GM23248 (cell line): Measurements from ENCODE around the gene TAOK3. TPM values are rescaled to one million over a fixed set of nuclear protein-coding genes. Genes with fewer than 3 reads are reported as not detected.
A peak's percentile ranks its signal among the peaks of the same experiment; 100 is the strongest.

Source experiments
- DNase-seq: peaks from one replicate; pipeline ENCODE4 v3.0.0-alpha.2; 2015
- H2AFZ ChIP-seq: fragments of 200-600 bp; sonication (generic); 2 replicates; pipeline ENCODE4 v1.6.1; 2016; ENCODE audit warnings: antibody characterized with exemption
- H3F3A ChIP-seq: fragments of 200-600 bp; sonication (generic); 2 replicates; pipeline ENCODE4 v1.6.1; 2016; ENCODE audit warnings: mild to moderate bottlenecking, antibody characterized with exemption, mixed run types; ENCODE audit not compliant: insufficient read depth
- H3K27ac ChIP-seq: fragments of 200-600 bp; sonication (generic); 2 replicates; pipeline ENCODE4 v1.5.1; 2016; ENCODE audit warnings: mild to moderate bottlenecking
- H3K27me3 ChIP-seq: fragments of 200-600 bp; sonication (generic); replicated peaks from 2 replicates; pipeline ENCODE4 v1.6.1; 2016; ENCODE audit warnings: mild to moderate bottlenecking; ENCODE audit not compliant: insufficient read depth
- H3K36me3 ChIP-seq: fragments of 200-600 bp; sonication (generic); 2 replicates; pipeline ENCODE4 v1.6.1; 2016; ENCODE audit warnings: low read depth, mild to moderate bottlenecking
- H3K4me1 ChIP-seq: fragments of 200-600 bp; sonication (generic); 2 replicates; pipeline ENCODE4 v1.6.1; 2016; ENCODE audit warnings: mild to moderate bottlenecking; ENCODE audit not compliant: insufficient read depth
- H3K4me2 ChIP-seq: fragments of 200-600 bp; sonication (generic); one replicate; pipeline ENCODE4 v1.6.1; 2016; ENCODE audit warnings: mild to moderate bottlenecking; ENCODE audit not compliant: unreplicated experiment
- H3K4me3 ChIP-seq: fragments of 200-600 bp; sonication (generic); 2 replicates; pipeline ENCODE4 v1.5.1; 2016; ENCODE audit warnings: mild to moderate bottlenecking
- H3K79me2 ChIP-seq: fragments of 200-600 bp; sonication (generic); 2 replicates; pipeline ENCODE4 v1.6.1; 2016; ENCODE audit warnings: mild to moderate bottlenecking; ENCODE audit not compliant: insufficient read depth
- H3K9ac ChIP-seq: fragments of 200-600 bp; sonication (generic); 2 replicates; pipeline ENCODE4 v1.6.1; 2016; ENCODE audit warnings: mild to moderate bottlenecking
- H3K9me2 ChIP-seq: fragments of 200-600 bp; sonication (generic); 2 replicates; pipeline ENCODE4 v1.6.1; 2016; ENCODE audit warnings: mixed run types, mild to moderate bottlenecking, moderate library complexity; ENCODE audit not compliant: insufficient read depth
- H3K9me3 ChIP-seq: fragments of 200-600 bp; sonication (generic); one replicate; pipeline ENCODE4 v1.6.1; 2017; ENCODE audit warnings: low read depth
- H4K20me1 ChIP-seq: fragments of 200-600 bp; sonication (generic); 2 replicates; pipeline ENCODE4 v1.6.0; 2016; ENCODE audit not compliant: insufficient read depth
- EZH2 ChIP-seq: fragments of 200-600 bp; sonication (generic); IDR thresholded peaks from 2 replicates; pipeline ENCODE4 v1.6.1; 2018; ENCODE audit warnings: antibody characterized with exemption, mild to moderate bottlenecking; ENCODE audit not compliant: insufficient read depth, poor library complexity, severe bottlenecking
- EZH2phosphoT487 ChIP-seq: fragments of 200-600 bp; sonication (generic); IDR thresholded peaks from 2 replicates; pipeline ENCODE4 v1.6.1; 2018; ENCODE audit warnings: antibody characterized with exemption, moderate library complexity, mild to moderate bottlenecking, low read depth; ENCODE audit not compliant: insufficient read depth
- WGBS, 2 experiments: methylation state at CpG; one replicate each; pipeline ENCODE4 v1.1.6; 2015 to 2017; ENCODE audit warnings: low lambda C conversion rate in 2 of 2, low coverage in 1 of 2; ENCODE audit errors: missing lambda C conversion rate in 2 of 2; 5-methylcytosine and 5-hydroxymethylcytosine counted together
- in situ Hi-C: fragments of 300-500 bp; cut with MboI; formaldehyde crosslinking; loops from 2 replicates; pipeline ENCODE4 v1.15.0; 2020
- polyA plus RNA-seq: library from polyadenylated mRNA; unstranded; fragments of >200 nt; fragmentation: Nextera tagmentation; extraction: Ambion mirVana; gene quantifications from 2 replicates; pipeline ENCODE4 v1.2.1, GENCODE V29; 2016
- total RNA-seq: library from RNA; depleted of rRNA; stranded (reverse); fragments of >200 nt; shearing (Covaris generic); gene quantifications from 2 replicates; pipeline ENCODE4 v1.2.3, GENCODE V29; 2014

The TAOK3 gene
- total and polyA plus RNA-seq, 2 experiments from 2014 or later = 17.8 to 49.8 TPM

DNA sequence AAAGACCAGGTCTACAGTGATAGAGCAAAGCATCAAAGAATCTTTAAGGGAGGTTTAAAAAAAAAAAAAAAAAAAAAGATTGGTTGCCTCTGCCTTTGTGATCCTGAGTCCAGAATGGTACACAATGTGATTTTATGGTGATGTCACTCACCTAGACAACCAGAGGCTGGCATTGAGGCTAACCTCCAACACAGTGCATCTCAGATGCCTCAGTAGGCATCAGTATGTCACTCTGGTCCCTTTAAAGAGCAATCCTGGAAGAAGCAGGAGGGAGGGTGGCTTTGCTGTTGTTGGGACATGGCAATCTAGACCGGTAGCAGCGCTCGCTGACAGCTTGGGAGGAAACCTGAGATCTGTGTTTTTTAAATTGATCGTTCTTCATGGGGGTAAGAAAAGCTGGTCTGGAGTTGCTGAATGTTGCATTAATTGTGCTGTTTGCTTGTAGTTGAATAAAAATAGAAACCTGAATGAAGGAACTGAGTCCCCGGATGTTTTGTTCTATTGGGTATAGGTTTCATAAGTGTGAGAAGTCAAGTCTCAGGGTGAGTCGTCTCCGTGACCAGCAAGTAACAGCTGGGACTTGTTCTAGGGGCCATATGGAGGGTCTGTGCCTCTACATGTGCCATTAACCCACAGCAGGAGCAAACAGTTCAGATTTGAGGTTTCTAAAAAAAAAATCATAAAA, 227.5 kb downstream of the TAOK3 start:
- H2AFZ ChIP-seq = no peak overlapping the region
- H4K20me1 ChIP-seq = no peaks in the 10 kb centered on the region
- peaks cover 6% of the 10 kb centered on the region for H3F3A ChIP-seq
- H3K27me3 ChIP-seq = no peaks in the 10 kb centered on the region
- H3K79me2 ChIP-seq = peaks cover 23% of the 10 kb centered on the region
- no peaks in the 10 kb centered on the region for H3K4me1 ChIP-seq
- no peak overlapping the region for H3K9ac ChIP-seq
- no peak overlapping the region for H3K4me2 ChIP-seq
- H3K9me2 ChIP-seq = no peaks in the 10 kb centered on the region
- TF ChIP-seq EZH2phosphoT487 (no peak), EZH2 (no peak)
- no peak overlapping the region for H3K4me3 ChIP-seq
- H3K9me3 ChIP-seq = no peaks in the 10 kb centered on the region
- in situ Hi-C loops = loop anchor here (25.0 kb wide), 1 partner anchor 258 kb away; no protein-coding TSS in a partner anchor
- 91% methylated on average over 7 of the region's 7 CpGs for WGBS, 2 experiments
- DNase-seq = no peak
- H3K27ac ChIP-seq = no peak overlapping the region
- peaks cover 33% of the 10 kb centered on the region; the same call in 1 of the 2 replicates for H3K36me3 ChIP-seq

- 95 to 96% methylated on average over 13 of the region's 13 CpGs for WGBS, 2 experiments
- Histone ChIP-seq H3K9me2 (no peaks in the 10 kb centered on the region), H3K27ac (no peak overlapping the region), H3K9ac (no peak overlapping the region), H3K36me3 (peaks cover 39% of the 10 kb centered on the region; the same call in 1 of the 2 replicates), H3K4me3 (no peak overlapping the region), H3F3A (peaks cover 2% of the 10 kb centered on the region), H3K4me2 (no peak overlapping the region), H3K79me2 (peaks cover 24% of the 10 kb centered on the region), H4K20me1 (no peaks in the 10 kb centered on the region), H3K9me3 (no peaks in the 10 kb centered on the region), H3K27me3 (no peaks in the 10 kb centered on the region), H2AFZ (no peak overlapping the region), H3K4me1 (no peaks in the 10 kb centered on the region)
- in situ Hi-C loops = loop anchor here (25.0 kb wide), 1 partner anchor 257 kb away; no protein-coding TSS in a partner anchor
- TF ChIP-seq EZH2phosphoT487 (no peak), EZH2 (no peak)
- no peak for DNase-seq
These were observed 228.2 kb downstream of the TAOK3 start for GRCh38 chr12:118144499-118144898.

GRCh38 chr12:118140825-118141224, 231.9 kb downstream of the TAOK3 start:
- H3K79me2 ChIP-seq = peaks cover 52% of the 10 kb centered on the region
- H3K9me2 ChIP-seq = no peaks in the 10 kb centered on the region
- no peaks in the 10 kb centered on the region; the same call in 1 of the 2 replicates for H3F3A ChIP-seq
- peaks cover 32% of the 10 kb centered on the region; the same call in 1 of the 2 replicates for H3K36me3 ChIP-seq
- in situ Hi-C loops = loop anchor here (25.0 kb wide), 1 partner anchor 254 kb away; no protein-coding TSS in a partner anchor
- 98% methylated on average over 8 of the region's 8 CpGs for WGBS, 2 experiments
- H3K4me2 ChIP-seq = no peak overlapping the region
- no peaks in the 10 kb centered on the region for H3K9me3 ChIP-seq
- no peak for TF ChIP-seq EZH2
- no peak for DNase-seq
- no peak overlapping the region for H3K9ac ChIP-seq
- no peaks in the 10 kb centered on the region for H4K20me1 ChIP-seq
- H3K4me3 ChIP-seq = no peak overlapping the region
- H2AFZ ChIP-seq = no peak overlapping the region
- H3K27me3 ChIP-seq = no peaks in the 10 kb centered on the region
- H3K27ac ChIP-seq = no peak overlapping the region
- peaks cover 9% of the 10 kb centered on the region; the same call in 1 of the 2 replicates for H3K4me1 ChIP-seq

DNA sequence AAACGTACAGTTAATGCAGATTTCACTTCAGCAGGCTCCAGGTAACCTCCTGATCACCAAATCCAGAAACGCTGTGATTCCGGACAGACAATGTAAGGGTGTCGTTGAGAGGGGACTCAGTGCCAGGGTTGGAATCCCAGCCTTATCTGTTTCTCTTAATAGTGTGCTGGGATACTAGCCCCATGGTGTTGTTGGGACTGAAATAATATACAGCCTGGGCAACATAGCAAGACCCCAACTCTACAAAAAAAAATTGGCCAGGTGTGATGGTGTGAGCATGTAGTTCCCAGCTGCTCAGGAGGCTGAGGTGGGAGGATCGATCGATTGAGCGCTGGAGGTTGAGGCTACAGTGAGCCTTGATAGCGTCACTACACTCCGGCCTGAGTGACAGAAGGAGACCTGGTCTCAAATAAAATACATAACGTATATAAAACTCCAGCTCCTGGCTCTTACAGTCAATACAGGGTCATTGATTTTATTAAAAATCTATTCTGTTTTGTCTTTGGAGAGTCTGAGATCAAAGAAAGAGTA, 235.5 kb downstream of the TAOK3 start:
- peak overlapping the region; percentile 95 for H3K9ac ChIP-seq
- 73 to 78% methylated on average over 10 of the region's 10 CpGs for WGBS, 2 experiments
- peaks cover 9% of the 10 kb centered on the region; the same call in 1 of the 2 replicates for H3K4me1 ChIP-seq
- peak overlapping the region; percentile 59 for H3K27ac ChIP-seq
- no peaks in the 10 kb centered on the region for H3K9me3 ChIP-seq
- H3F3A ChIP-seq = no peaks in the 10 kb centered on the region
- H3K9me2 ChIP-seq = no peaks in the 10 kb centered on the region
- TF ChIP-seq EZH2phosphoT487 (no peak), EZH2 (no peak)
- no peaks in the 10 kb centered on the region for H3K27me3 ChIP-seq
- H2AFZ ChIP-seq = peak overlapping the region; percentile 86
- no peaks in the 10 kb centered on the region for H4K20me1 ChIP-seq
- H3K79me2 ChIP-seq = peaks cover 60% of the 10 kb centered on the region
- H3K4me2 ChIP-seq = peak overlapping the region; percentile 82
- in situ Hi-C loops = loop anchor here (25.0 kb wide), 1 partner anchor 250 kb away; no protein-coding TSS in a partner anchor
- peaks cover 24% of the 10 kb centered on the region; the same call in 1 of the 2 replicates for H3K36me3 ChIP-seq
- peak overlapping the region; percentile 77 for H3K4me3 ChIP-seq
- DNase-seq = no peak
